Activated T-helper 1 cell treated with Interleukin-2 at 50 U/mL for 16 hours (primary cell): ENCODE data around the gene ARHGAP11A.

Experiments used
- DNase-seq: peaks from one replicate; pipeline ENCODE4 v3.0.0-alpha.2; 2020; ENCODE audit warnings: low read depth

The ARHGAP11A gene

GRCh38 chr15:32657198-32657883, 42.0 kb downstream of the ARHGAP11A start:
- DNase-seq: no peak

DNA sequence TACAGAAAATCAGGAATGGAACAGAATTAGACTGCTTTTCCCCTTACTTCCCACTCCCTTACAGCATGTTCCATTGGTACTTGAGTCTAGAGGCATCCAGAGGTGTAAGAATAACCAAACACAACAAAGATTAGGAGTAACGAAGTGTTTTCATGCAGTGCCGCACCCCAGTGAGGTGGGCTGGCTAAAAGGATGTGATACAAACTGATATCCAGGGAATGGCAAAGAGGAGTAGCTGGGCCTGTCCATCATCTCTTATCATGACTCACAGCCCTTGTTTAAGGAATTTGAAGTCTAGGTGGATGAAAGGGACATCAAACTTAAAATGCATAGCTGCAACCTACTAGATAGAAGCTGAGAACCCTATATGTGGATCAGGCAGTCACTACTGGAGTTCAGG, 42.6 kb downstream of the ARHGAP11A start:
- no peak for DNase-seq

- no peak for DNase-seq
Measured at GRCh38 chr15:32659340-32660155, 44.2 kb downstream of the ARHGAP11A start.

- no peak for DNase-seq
Measured at GRCh38 chr15:32663671-32664070, 48.4 kb downstream of the ARHGAP11A start.

GRCh38 chr15:32664796-32665195, 49.5 kb downstream of the ARHGAP11A start:
- no peak for DNase-seq

DNA sequence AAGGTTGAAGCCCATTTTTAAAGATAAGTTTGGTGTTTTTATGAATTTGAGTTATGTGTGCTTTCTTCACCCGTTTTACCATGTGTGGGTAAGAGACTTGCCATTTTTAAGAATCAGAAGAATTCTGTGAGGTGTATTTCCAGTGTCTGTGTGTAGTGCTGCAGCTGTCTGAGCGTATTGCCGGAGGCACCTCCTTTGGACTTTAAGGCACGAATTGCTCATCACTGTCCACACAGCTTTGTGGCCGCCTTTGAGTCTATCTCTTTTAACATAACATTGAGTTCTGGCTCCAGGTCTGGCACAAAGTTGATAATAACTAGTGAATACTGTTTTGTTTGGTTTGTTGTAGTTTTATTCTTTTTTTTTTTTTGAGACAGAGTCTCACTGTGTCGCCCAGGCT, 52.0 kb downstream of the ARHGAP11A start:
- DNase-seq: no peak

DNA sequence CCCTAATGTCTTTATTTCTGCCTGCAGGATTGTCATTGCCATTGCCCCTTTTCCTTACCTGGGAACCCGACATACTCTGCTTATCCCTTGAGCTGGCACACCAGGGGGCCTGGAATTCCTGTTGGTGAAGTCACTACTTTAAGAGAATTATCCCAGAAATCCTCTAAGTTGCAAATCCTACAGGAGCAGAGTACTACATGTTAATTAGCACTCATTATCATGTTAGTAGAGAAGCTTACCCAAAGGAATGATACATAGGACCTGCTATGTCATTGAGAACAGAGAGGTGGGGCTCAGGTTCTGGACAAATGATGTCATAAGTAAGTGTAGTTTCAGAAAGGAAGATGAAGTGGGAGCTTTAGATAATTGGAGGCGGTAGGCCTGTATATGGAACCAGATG, 53.6 kb downstream of the ARHGAP11A start:
- DNase-seq: no peak

DNA sequence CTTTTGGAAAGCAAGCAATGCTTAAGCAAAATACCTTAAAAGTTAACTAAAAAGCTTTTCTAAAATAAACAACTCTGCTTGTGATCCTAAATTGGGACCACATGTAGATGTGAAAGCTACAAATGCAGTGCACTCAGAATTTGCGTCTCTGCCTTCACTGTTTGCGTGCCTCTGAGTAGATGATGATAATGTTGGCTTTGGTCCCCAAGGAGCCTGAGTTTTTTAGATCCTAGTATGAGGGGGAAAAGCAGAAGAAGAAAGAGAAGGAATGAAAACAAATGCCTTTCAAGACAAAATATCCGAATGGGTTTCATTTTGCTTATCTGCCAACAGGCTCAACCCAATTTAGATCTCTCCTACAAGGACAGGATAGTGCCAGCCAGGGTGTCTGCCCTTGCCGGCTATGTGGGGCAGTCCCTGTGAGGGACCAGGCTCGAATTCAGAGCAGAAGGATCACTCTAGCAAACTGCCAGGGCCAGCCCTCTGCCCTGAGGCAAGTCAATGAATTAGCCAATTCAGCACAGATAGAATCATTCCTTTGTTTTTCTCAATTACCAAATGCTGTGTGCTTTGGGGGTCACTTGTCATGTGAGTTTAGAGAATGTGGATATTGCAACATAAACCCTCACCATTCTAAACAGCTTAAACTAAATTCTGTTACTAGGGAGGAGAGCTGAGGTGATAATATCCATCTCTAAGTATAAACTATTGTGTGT, 54.8 kb downstream of the ARHGAP11A start:
- no peak for DNase-seq

- DNase-seq: no peak
Measured at GRCh38 chr15:32670623-32671022, 55.3 kb downstream of the ARHGAP11A start.

DNA sequence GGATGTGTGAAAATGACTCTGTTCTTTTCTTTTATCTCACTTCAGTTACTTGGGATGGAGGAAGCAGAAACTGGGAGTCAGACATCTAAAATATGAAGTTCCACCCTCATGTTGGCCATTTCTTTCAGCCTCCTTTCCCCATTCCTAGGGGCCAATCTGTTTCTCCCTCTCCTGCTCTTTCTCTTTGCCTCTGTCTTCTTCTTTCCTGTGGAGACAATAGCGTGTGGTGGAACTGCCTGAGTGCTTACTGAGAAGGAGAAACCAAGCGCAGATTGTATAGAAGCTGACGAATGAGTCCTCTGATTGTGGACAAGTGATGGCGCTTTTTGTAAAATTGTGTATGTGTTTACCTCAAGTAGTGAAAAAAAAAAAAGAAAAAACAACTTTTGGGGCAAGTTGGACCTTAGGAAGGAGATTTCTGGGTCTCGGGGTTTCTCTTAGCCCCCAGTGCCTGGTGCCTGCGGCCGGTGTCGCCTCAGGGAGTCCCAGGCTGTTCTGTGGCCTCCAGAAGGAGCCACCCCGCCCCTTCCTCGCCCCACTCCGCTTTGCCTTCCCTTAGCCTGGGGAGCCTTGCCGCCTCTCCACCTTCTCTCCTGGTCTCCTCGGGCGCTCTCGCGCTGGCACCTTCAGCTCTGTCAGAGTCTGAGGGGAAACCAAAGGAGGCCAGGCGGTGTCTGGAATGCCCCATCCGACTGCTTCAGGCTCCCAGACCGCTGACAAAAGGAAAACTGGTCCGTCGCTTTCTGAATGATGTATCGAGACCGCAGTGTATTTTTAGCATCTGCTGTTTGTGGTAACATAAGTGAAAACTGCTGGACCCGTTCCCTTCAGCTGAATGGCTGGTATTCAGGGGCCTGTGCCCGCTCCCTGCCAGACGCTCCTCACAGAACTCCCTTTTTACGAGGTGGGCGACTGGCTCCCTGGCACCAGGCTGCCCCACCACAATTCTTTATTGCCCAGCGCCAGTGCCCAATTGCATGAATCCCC, 56.3 kb downstream of the ARHGAP11A start:
- DNase-seq: no peak

GRCh38 chr15:32674681-32675080, 59.4 kb downstream of the ARHGAP11A start:
- no peak for DNase-seq

DNA sequence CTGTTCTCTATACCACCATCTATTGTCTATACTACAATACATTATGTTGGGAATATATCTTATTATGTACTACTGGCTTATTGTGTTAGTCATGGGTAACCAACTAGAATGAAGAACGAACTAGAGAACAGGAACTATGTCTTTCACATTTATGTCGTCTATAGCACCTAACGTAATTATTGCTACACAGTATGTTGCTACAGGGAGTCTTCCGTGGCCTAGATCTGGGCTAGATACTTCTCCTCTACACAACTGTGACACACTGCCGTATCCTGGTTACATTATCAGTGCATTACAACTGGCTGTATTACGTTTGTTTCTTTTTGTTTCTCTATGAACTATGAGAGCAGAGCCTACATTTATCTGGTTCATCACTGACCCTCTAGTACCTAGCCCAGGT, 60.2 kb downstream of the ARHGAP11A start:
- DNase-seq: no peak

GRCh38 chr15:32676169-32676568, 60.9 kb downstream of the ARHGAP11A start:
- DNase-seq: no peak

- DNase-seq: no peak
Measured at GRCh38 chr15:32677238-32677750, 62.0 kb downstream of the ARHGAP11A start.

DNA sequence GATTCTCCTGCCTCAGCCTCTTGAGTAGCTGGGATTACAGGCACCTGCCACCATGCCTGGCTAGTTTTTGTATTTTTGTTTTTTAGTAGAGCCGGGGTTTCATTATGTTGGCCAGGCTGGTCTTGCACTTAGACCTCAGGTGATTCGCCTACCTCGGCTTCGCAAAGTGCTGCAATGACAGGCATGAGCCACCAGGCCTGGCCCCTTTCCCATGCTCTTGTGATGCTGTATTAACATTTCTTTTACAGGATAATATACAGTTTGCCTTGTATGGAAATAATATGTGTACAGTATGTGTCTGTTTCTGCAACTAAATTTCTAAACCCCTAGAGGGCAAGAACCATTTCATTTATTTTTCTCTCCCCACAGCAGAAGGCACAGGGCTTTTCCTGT, 64.0 kb downstream of the ARHGAP11A start:
- no peak for DNase-seq

DNA sequence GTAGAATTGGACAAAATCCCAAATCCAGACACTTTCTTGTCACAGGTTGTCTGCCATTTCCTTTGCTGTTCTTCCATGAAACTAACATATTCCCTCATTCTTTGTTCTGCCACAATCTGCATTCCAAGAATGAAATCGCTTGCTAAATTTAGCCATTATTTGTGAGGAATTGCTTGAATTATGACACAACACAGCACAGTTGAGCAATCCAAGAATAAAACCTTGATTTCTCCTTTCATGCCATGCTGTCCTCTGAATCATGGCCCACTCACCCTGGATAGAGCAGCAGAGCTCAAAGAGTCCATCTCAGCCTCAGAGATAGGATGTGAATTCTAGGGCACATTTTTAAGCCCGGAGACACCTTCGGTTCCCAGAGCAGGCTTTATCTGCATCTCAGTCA, 67.3 kb downstream of the ARHGAP11A start:
- DNase-seq: no peak

DNA sequence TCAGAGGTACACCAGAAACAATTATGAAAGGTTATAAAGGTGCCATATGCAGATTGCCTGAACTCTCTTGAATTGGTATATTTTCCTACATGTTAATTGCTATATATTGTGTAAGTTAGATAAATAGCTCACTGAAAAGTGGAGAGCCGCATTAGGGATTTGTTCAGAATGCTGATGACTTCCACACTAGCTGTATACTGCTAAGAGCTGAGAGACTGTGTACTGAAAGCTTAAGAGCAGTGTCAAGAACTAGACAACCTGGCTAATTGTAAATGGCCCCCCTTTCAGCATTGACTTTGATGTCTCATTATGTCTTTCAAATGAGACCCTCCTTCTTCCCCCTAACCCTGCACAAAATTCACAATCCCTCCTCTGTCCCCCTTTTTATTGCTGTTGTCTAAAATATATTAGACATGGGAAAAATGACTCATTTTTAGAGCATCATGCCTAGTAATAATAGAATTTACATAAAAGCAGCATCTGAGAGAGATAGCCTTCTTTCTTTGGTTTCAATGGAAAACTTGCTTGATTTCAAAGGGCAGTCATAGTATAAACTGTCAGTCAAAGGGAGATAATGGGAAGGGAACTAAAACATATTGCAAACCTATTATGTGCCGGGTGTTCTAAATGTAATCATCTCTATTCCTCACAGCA, 67.8 kb downstream of the ARHGAP11A start:
- DNase-seq: no peak

GRCh38 chr15:32683906-32684584, 68.7 kb downstream of the ARHGAP11A start:
- no peak for DNase-seq

- no peak for DNase-seq
Measured at GRCh38 chr15:32685576-32685975, 70.3 kb downstream of the ARHGAP11A start.

DNA sequence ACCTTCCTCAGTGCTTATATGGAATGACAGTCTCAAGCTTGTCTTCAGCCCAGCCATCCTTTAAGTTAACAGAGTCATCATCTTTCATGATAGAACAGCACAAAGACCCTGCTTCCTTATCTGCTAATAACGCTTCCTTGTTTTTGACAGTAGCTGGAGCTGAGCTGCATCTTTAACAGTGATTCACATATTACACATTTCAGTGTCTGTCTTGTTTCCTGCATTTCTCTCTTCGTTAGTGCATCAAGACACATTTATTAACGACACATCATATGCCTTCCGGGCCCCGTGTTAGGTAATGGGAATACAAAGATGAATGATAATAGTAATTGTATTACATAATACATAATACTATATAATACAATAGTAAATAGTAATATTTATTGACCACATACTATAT, 72.3 kb downstream of the ARHGAP11A start:
- DNase-seq: no peak
